HG03558 (cell line): Measurements from ENCODE around the gene ALK.

Experiments
- ATAC-seq: cut with Tn5 transposase; IDR thresholded peaks from one replicate; pipeline ENCODE4 v1.9.1; 2021; ENCODE audit warnings: moderate number of reproducible peaks; ENCODE audit not compliant: unreplicated experiment; ENCODE audit errors: extremely low read depth

Gene ALK

DNA sequence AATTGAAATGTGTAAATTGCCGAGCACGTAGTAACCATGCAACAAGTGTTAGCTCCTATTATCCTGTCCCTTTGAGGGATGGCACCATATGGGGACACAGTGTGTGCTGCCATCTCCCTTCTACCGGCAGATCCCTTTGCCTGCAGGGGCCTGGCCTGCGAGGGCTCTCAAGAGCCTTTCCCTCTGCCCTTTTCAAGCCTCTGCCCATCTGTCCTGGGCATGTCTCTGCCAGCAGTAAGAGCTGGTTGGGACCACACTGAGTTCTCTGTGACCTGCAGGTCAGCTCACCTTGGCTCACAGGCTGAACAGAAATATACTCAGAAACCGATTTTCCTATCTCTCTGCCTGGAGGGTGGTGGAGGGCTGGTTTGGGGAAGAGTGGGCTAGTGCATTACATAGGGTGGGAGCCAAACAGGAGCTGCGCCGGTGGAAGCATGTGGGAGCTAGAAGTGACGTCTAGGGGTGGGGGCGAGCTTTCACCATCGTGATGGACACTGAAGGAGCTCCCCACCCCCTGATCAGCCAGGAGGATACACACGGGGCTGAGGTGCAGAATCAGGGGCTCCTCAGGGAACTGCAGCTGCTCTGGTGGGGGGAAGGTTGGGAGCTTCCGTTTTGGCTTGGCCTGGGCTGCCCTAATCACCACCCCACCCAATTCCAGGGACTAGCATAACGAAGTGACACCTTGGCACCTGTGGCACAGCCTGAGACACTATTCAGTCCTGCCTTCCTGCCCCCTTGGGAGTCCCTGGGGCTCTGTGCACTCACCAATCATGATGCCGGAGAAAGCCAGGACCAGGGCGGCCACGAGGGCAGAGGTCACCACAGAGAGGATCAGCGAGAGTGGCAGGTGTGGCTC is 696.5 kb downstream of the ALK start:
- ATAC-seq = no peak

DNA sequence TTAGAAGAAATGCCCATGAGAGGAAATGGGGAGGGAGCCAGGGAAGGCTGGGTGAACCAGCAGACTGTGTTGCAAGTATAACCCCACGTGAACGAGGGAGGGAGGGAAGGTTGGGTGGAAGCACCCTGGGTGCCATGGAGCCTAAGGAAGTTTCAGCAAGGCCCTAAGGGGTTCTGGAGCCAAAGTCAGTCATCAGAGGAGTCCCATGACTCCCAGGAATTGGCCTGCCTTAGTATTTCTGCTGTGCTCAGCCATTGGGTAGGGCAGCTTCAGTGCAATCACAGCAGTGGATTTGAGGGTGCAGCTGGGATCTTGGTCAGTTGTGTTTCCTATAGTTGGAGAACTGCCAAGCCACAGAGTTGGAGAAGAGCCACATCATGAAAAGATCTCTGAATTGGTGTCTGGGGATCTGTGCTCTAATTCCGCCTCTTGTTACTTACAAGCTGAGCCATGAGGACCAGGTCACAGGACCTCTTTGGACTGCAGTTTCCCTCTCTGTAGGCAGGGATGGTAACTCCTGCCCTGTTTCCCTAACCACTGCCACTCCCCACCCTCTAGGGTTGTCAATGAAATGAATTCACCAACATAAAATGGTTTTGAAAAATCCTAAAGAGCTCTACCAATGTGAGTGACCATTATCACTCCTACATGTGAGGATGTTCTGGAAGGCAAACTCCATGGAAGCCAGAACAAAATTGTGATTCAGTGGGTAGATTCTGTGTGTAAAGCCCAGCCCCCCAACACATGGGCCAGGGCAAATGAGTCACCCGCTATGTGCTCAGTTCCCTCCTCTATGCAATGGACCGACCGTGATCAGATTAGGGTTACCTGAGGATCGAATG is 697.3 kb downstream of the ALK start:
- ATAC-seq = no peak

DNA sequence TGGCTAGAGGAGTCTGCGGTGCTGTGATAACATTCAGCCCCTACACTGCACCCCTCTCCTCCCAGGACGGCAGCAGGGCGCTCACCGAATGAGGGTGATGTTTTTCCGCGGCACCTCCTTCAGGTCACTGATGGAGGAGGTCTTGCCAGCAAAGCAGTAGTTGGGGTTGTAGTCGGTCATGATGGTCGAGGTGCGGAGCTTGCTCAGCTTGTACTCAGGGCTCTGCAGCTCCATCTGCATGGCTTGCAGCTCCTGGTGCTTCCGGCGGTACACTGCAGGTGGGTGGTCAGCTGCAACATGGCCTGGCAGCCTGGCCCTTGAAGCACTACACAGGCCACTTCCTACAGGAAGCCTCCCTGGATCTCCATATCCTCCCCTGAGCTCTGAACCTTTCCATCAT is 698.1 kb downstream of the ALK start:
- ATAC-seq = no peak

DNA sequence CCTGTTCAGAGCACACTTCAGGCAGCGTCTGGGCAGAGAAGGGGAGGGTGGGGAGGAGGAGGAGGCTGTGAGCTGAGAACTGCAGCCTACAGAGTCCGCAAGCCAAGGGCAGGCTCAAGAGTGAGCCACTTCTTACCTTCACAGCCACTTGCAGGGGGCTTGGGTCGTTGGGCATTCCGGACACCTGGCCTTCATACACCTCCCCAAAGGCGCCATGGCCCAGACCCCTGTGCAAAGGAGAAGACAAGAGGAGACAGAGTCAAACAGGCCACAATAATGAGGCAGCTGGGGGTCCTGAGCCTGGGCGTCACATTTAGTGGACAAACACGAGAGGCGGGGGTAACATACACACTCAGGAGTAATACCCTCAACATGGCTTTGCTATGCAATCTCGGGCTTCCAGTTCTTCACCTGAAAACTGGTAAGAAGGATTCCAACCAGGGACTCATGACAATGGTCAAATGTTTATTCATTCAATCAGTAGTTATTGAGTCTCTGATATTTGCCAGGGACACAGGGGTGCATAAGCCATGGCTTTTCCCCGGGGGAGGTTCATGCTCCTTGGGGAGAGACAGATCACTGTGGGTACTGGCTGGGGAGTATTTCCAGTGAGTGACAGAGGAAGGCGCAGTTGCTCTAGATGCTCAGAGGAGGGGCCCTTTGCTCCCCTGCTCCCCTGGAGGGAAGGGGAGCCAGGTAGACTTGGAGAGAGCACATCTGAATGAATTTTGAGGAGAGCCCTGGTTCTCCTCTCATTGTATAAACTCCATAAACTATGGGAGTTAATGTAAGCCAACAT is 698.8 kb downstream of the ALK start:
- ATAC-seq = no peak

DNA sequence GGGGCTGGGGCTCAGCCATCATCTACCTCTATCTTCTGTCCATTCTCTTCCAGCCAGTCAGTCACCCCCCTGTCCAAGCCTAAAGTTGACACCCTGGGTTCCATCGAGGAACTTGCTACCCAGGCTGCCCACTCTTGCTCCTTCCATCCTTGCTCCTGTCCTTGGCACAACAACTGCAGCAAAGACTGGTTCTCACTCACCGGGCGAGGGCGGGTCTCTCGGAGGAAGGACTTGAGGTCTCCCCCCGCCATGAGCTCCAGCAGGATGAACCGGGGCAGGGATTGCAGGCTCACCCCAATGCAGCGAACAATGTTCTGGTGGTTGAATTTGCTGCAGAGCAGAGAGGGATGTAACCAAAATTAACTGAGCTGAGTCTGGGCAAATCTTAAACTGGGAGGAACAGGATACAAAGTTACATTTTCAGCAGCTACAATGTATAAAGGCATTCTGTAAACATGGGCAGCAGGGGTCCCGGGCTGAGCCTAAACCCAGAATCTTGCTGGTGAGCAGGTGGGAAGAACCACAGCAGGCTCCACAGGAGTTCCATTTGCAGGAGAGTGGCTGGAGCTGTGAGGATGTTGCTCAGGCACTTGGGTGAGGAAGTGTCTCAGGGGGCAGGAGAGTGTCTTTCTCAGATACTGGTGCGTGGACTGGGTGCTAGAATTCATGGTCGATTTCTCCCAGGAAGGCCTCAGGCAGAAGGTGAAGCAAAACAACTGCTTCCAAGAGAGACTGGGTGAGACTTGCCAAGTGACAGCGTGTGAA is 700.7 kb downstream of the ALK start:
- no peak for ATAC-seq

DNA sequence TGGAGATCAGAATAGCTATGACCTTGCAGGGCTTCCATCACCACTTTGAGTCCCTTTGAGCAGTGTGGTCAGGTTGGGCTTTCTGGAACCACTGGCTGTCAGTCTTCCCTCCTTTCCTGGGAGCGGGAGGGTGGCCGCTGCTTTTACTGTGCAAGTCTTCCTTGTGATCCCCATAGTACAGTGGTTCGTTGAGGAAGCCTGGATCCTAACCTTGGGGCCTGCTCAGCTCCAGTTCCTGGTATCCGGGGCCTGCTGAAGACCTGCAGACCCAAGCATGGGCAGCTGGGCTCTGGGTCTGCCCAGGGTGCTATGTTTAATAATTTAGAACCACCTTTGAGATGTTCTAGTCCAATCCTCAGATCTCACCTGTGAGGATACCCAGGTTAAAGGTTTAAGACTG is 702.0 kb downstream of the ALK start:
- ATAC-seq = no peak

DNA sequence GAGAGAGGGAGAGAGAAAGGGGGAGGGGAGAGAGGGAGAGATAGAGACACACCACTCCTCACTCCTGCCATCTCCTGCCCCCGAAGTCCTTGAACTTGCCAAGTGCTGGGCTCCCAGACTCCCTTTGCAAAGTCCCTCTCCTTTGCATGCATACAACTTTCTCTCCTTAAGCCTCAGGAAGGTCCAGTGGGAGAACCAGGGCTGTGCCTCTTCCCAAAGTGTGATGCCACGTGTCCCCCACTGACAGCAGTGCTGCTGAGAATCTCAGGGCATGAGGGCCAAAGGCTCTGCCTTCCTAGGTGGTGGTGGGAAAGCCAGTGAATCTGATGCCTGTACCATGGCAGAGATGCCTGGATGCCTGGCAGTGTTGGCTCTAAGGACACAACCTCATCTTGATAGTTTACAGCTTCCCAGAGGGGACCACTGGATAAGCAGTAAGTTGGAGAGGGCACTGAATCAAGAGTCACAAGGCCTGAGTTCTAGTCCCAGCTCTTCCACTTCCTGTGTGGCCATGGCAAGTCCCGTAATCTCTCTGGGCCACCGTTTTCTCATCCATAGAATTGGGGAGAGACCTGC is 702.7 kb downstream of the ALK start:
- no peak for ATAC-seq

DNA sequence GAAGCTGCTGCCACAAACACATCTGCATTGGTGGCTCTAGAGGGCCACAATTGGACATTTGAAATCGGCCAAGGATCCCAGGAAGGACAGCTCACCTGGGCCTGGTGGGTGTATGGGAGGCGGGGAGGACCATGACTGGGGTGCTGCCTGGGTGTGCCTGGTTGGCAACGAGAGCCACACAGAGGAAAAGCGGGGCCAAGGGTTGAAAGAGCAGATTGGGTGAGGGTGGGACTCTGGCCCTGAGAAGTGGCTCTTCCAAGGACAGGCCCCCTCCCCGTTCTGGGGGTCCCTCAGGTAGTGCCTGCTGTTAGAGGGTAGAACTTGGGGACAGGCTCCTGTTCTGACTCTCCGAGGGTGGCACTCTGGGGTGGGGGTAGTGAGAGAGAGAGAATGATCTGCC is 703.3 kb downstream of the ALK start:
- ATAC-seq = no peak

DNA sequence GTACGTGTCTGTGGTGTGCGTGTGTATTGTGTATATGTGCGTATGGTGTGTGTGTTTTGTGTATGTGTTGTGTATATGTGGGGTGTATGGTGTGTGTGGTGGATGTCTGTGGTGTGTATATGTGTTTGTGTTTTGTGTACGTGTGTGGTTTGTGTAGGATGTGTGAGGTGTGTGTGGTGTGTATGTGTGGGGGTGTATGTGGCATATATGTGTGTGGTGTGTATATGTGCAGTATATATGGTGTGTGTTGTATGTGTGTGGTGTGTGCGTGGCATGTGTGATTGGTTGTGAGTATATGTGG is 704.8 kb downstream of the ALK start:
- no peak for ATAC-seq

DNA sequence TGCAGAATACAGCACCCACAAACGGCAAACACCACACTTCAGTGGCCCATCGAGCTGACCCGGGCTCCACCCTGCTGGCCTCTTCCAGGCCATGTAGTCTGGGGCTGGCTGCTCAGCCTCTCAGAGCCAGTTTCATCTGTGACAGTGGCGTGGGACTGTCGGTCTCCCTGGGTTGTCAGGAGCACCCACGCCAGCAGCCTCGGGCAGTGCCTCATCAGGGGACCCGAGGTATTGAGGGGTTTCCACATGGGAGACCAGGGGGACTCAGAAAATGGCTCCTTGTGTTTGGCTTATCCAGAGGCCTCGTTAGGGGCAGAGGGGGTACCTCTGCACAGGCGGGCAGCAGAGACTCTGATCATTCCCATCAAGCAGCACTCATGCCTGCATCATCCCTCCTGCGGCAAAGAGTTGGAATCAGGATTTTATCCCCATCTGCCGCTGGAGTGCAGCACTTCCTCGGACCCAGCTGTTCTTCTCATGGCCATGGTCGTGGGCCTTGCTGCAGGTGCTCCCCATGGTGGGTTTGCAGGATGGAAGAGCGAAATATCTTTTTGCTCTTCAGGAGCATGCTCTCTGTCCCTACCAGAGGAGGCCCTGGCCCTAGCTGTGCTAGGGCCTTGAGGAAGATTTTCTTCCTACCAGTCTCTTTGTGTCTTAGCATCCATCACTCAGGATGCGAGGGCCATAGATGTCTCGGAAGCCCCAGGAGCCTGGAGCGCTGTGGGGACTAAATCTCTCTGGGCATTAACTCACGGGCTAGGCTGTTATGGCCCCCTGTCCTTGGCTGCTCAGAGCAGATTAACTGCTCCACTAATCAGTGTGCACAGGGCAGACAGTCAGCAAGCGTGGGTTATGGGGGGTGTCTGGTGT is 705.4 kb downstream of the ALK start:
- no peak for ATAC-seq

DNA sequence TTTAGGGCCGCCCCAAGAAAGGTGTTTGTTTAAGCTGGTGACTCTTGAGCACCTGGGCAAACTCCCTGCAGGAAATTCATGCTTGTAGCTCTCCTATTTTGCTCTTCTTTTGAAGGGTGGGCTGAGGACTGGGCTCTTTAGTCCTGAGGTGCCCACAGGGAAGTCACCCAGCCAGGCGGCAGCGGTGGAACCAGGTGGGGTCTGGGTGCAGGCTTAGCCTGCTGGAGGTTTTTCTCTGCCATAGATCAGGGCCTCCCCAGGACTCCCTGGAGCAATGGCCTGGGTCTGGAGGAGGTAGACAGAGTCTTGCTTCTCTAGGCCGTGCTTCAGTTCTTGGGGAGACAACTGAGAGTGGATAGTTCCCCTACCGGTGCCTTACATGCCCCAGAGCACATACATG is 706.3 kb downstream of the ALK start:
- no peak for ATAC-seq

DNA sequence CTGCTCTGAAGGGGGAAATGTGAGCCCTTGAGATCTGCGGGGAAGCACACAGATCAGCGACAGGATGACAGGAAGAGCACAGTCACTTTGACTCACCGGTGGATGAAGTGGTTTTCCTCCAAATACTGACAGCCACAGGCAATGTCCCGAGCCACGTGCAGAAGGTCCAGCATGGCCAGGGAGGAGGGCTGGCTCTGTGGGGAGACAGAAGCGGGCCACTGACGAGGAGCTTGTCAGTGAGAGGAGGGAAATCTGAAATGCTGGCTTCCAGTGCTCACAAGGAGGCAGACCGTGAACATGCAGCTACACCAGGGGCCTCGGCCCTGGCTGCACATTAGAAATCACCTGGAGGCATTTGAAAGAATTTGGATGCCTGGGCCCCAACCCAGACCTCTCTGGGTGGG is 707.5 kb downstream of the ALK start:
- ATAC-seq = no peak

DNA sequence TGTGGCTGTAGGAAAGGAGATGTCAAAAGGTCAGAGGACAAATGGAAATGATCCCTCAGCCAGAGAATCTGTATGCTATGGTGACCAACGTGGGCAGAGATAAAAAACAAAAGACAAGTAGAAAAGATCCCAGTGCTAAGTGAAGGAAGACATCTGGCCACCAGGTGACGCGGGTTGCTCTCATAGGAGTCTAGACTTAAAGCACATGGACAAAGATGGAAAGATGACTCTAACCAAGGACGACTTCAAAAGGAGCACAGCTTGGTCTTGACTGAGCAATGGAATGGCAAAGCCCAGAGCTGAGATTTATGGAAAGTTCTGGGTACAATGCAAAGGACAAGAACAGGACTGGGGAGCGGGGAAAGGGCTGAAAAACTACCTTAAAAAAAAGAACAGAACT is 709.4 kb downstream of the ALK start:
- ATAC-seq = no peak

DNA sequence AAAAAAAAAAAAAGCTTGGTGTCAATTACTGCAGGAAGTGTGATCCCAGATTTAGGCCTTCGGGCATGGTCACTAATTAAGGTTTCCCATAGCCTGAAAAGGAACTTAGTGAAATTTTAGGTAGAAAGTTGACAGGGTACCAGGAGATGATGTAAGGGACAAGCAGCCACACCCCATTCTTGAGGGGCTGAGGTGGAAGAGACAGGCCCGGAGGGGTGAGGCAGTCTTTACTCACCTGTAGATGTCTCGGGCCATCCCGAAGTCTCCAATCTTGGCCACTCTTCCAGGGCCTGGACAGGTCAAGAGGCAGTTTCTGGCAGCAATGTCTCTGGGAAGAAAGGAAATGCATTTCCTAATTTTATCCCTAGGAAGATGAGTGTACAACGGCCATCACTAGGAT is 711.8 kb downstream of the ALK start:
- no peak for ATAC-seq

DNA sequence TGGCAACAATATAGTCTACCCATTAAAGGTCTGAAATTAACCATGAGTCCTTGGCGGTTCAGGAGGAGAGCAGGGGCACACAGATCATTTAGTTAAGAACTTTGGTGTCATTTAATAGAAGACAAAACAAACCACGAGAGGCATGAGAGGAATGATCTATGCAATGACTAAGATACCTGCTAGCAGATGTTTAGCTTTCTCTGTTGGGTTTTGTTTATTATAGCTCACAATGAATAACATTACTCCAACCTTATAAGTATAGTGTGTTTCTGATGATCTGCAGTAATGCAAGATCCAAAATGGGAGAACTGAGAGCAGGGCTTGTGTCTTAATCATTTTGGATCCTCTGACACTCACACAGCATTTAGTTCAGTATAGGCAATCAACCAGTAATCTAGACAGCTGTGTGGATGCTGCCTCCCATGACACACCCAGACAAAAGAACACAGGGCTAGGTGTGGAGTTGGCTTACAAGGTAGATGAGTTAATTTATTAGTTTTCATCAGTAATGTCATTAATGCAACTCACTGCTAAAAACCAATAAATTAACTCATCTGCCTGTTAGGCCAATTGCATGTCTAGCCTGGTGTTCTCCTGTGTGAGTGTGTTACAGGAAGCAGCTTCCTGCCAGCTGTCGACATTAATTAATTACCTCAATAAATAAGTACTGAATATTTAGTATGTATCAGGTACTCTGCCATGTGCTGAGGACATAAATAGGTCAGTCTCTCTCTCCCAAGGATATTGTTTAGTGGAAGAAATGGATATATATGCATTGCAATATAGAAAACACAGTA is 713.8 kb downstream of the ALK start:
- no peak for ATAC-seq

DNA sequence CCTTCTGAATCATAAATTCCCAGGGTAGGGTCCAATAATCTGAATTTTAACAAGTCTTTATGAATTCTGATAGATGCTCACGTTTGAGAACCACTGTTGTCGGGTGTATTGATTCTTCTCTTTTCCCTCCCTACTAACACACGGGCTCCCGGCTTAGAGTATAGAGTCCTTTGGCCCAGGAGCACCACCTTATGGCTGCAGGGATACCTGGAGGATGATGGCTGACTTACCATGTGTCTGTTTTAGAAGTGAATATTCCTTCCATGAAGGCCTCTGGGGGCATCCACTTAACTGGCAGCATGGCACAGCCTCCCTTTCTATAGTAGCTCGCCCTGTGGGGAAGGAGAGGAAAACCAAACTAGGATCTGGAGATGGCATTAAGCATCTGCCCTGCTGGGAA is 714.4 kb downstream of the ALK start:
- ATAC-seq = no peak

DNA sequence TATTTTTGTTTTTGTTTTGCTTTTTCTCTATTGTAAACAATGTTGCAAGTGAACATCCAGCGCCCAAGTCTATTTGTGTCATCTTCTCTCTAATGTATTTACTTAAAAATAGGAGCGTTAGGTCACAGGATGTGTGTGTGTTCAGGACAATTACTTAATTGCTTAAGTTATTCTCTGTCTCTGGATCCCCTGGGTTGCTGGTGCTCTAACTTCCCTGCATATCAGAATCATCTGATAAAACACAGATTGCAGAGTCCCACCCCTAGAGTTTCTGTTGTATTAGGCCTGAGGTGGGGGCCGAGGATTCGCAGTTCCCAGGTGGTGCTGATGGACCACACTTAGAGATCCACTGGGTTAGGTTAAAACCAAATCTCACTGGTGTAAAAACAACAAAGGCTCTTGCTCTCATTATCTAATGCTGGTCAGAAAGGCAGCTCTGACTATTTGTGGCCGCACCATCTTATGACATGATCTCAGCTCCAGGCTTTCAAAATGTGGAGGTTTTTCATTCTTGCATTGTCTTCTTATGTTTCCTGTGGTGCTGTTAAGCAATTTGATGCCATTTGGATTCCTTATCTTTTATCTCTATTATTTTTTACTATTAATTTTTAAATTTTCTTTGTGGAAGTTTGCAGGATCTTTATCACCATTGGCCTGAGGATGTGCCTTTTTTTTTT is 718.4 kb downstream of the ALK start:
- no peak for ATAC-seq

DNA sequence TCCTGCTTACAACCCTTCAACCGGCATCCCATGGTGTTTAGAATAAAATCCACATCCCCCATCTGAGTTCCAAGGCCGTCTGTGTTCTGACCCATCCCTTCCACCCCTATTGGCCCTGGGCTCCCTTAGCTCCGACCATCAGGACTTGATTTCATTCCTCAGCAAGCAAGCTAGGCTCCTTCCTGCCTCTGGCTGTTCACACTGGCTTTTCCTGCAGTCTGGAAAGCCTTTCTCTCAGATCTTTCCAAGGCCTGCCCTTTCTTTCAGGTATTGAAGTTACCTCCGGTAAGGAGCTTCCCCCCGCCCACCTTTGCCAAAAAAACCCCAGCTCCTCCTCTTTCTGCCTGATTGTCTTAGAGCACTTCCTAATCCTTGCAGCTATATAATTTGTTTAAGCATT is 719.4 kb downstream of the ALK start:
- no peak for ATAC-seq
